SK-N-SH treated with all-trans-retinoic acid at 6 μM for 48 hours (cell line): Measurements from ENCODE around the gene MKS1.
A peak's percentile ranks its signal among the peaks of the same experiment; 100 is the strongest.

ENCODE experiments used
- ATAC-seq: fragments of 200-7000 bp; cut with Tn5 transposase; 3 replicates; pipeline ENCODE4 v1.9.1; 2020; ENCODE audit warnings: mild to moderate bottlenecking, moderate library complexity
- BACH2 ChIP-seq: fragments of 250-450 bp; sonication (Bioruptor Pico); IDR thresholded peaks from 2 replicates; pipeline ENCODE4 v1.9.0; 2021; ENCODE audit warnings: mild to moderate bottlenecking, borderline replicate concordance
- CSDC2 ChIP-seq: fragments of 250-450 bp; sonication (Bioruptor Pico); IDR thresholded peaks from 2 replicates; pipeline ENCODE4 v1.5.0; 2020; ENCODE audit warnings: mild to moderate bottlenecking, moderate library complexity
- ESRRG ChIP-seq: fragments of 250-450 bp; sonication (Bioruptor Pico); IDR thresholded peaks from 2 replicates; pipeline ENCODE4 v1.6.1; 2021; ENCODE audit warnings: mild to moderate bottlenecking
- GLIS3 ChIP-seq: fragments of 250-450 bp; sonication (Bioruptor Pico); IDR thresholded peaks from 2 replicates; pipeline ENCODE4 v1.5.0; 2020; ENCODE audit warnings: mild to moderate bottlenecking, moderate library complexity
- ISL1 ChIP-seq: fragments of 250-450 bp; sonication (Bioruptor Pico); IDR thresholded peaks from 2 replicates; pipeline ENCODE4 v2.1.2; 2022; ENCODE audit warnings: mild to moderate bottlenecking, moderate library complexity
- PPARA ChIP-seq: fragments of 250-450 bp; sonication (Bioruptor Pico); IDR thresholded peaks from 2 replicates; pipeline ENCODE4 v1.5.0; 2020; ENCODE audit warnings: mild to moderate bottlenecking, borderline replicate concordance
- RARB ChIP-seq: fragments of 250-450 bp; sonication (Bioruptor Pico); IDR thresholded peaks from 2 replicates; pipeline ENCODE4 v1.8.0; 2021; ENCODE audit warnings: mild to moderate bottlenecking, moderate library complexity
- SNAI2 ChIP-seq: fragments of 250-450 bp; sonication (Bioruptor Pico); IDR thresholded peaks from 2 replicates; pipeline ENCODE4 v1.5.0; 2020; ENCODE audit warnings: mild to moderate bottlenecking, moderate library complexity
- TCF4 ChIP-seq: fragments of 250-450 bp; sonication (Bioruptor Pico); IDR thresholded peaks from 2 replicates; pipeline ENCODE4 v1.8.0; 2021; ENCODE audit warnings: mild to moderate bottlenecking, moderate library complexity, borderline replicate concordance
- TOX ChIP-seq: fragments of 250-450 bp; sonication (Bioruptor Pico); IDR thresholded peaks from 2 replicates; pipeline ENCODE4 v1.8.0; 2021; ENCODE audit warnings: mild to moderate bottlenecking, moderate library complexity, borderline replicate concordance
- ZC3H10 ChIP-seq: fragments of 250-450 bp; sonication (Bioruptor Pico); IDR thresholded peaks from 2 replicates; pipeline ENCODE4 v1.5.1; 2021; ENCODE audit warnings: mild to moderate bottlenecking, moderate library complexity
- ZFP3 ChIP-seq: fragments of 250-450 bp; sonication (Bioruptor Pico); IDR thresholded peaks from 2 replicates; pipeline ENCODE4 v1.5.0; 2020; ENCODE audit warnings: mild to moderate bottlenecking, moderate library complexity
- ZFP30 ChIP-seq: fragments of 450-650 bp; formaldehyde crosslinking; IDR thresholded peaks from 2 replicates; pipeline ENCODE4 v1.5.0; 2022; ENCODE audit warnings: mild to moderate bottlenecking, moderate library complexity
- ZNF565 ChIP-seq: fragments of 450-650 bp; formaldehyde crosslinking; conservative IDR thresholded peaks from 2 replicates; pipeline ENCODE4 v1.5.0; 2020; ENCODE audit warnings: low read depth, mild to moderate bottlenecking, moderate library complexity
- ZNF70 ChIP-seq: fragments of 450-650 bp; formaldehyde crosslinking; IDR thresholded peaks from 2 replicates; pipeline ENCODE4 v1.5.0; 2020; ENCODE audit warnings: mild to moderate bottlenecking, moderate library complexity
- ZNF8 ChIP-seq: fragments of 450-650 bp; formaldehyde crosslinking; IDR thresholded peaks from 2 replicates; pipeline ENCODE4 v1.5.0; 2020; ENCODE audit warnings: mild to moderate bottlenecking, moderate library complexity
- TF ChIP-seq, protein P1 (sequence below): fragments of 250-450 bp; sonication (Bioruptor Pico); IDR thresholded peaks from 2 replicates; pipeline ENCODE4 v1.5.0; 2020; ENCODE audit warnings: mild to moderate bottlenecking, moderate library complexity
- TF ChIP-seq, protein P2 (sequence below): fragments of 250-450 bp; sonication (Bioruptor Pico); IDR thresholded peaks from 2 replicates; pipeline ENCODE4 v1.5.1; 2020; ENCODE audit warnings: low read depth, mild to moderate bottlenecking, moderate library complexity
- TF ChIP-seq, protein P3 (sequence below): fragments of 250-450 bp; sonication (Bioruptor Pico); IDR thresholded peaks from 2 replicates; pipeline ENCODE4 v1.8.0; 2021; ENCODE audit warnings: low read depth, mild to moderate bottlenecking, moderate library complexity, borderline replicate concordance
- TF ChIP-seq, protein P4 (sequence below): fragments of 250-450 bp; sonication (Bioruptor Pico); IDR thresholded peaks from 2 replicates; pipeline ENCODE4 v1.5.1; 2021; ENCODE audit warnings: mild to moderate bottlenecking, moderate library complexity
- TF ChIP-seq, protein P5 (sequence below): fragments of 250-450 bp; sonication (Bioruptor Pico); IDR thresholded peaks from 2 replicates; pipeline ENCODE4 v1.8.0; 2020; ENCODE audit warnings: mild to moderate bottlenecking, moderate library complexity, borderline replicate concordance

Gene MKS1

DNA sequence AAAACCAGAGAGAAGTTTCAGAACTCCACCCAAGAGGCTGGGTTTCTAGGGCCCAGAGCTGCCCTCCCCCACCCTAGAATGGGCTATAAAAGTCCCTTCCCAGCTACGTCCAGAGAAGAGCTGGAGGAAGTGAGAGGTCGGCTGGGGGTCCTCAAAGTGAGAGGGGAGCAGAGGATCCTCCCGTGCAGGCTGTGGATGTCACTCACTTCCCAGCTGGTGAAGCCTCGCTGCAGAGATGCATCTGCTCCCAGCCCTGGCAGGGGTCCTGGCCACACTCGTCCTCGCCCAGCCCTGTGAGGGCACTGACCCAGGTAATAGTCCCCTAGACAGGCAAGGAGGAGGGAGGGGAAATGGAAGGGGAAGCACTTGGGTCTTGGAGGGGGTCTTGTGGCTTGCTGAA lies 26.4 kb downstream of the MKS1 start, which contains the start of gene EPX (continued):
- TF ChIP-seq, protein P1, sequence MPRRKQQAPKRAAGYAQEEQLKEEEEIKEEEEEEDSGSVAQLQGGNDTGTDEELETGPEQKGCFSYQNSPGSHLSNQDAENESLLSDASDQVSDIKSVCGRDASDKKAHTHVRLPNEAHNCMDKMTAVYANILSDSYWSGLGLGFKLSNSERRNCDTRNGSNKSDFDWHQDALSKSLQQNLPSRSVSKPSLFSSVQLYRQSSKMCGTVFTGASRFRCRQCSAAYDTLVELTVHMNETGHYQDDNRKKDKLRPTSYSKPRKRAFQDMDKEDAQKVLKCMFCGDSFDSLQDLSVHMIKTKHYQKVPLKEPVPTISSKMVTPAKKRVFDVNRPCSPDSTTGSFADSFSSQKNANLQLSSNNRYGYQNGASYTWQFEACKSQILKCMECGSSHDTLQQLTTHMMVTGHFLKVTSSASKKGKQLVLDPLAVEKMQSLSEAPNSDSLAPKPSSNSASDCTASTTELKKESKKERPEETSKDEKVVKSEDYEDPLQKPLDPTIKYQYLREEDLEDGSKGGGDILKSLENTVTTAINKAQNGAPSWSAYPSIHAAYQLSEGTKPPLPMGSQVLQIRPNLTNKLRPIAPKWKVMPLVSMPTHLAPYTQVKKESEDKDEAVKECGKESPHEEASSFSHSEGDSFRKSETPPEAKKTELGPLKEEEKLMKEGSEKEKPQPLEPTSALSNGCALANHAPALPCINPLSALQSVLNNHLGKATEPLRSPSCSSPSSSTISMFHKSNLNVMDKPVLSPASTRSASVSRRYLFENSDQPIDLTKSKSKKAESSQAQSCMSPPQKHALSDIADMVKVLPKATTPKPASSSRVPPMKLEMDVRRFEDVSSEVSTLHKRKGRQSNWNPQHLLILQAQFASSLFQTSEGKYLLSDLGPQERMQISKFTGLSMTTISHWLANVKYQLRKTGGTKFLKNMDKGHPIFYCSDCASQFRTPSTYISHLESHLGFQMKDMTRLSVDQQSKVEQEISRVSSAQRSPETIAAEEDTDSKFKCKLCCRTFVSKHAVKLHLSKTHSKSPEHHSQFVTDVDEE: no peak
- TF ChIP-seq, protein P2, sequence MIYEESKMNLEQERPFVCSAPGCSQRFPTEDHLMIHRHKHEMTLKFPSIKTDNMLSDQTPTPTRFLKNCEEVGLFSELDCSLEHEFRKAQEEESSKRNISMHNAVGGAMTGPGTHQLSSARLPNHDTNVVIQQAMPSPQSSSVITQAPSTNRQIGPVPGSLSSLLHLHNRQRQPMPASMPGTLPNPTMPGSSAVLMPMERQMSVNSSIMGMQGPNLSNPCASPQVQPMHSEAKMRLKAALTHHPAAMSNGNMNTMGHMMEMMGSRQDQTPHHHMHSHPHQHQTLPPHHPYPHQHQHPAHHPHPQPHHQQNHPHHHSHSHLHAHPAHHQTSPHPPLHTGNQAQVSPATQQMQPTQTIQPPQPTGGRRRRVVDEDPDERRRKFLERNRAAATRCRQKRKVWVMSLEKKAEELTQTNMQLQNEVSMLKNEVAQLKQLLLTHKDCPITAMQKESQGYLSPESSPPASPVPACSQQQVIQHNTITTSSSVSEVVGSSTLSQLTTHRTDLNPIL: no peak

DNA sequence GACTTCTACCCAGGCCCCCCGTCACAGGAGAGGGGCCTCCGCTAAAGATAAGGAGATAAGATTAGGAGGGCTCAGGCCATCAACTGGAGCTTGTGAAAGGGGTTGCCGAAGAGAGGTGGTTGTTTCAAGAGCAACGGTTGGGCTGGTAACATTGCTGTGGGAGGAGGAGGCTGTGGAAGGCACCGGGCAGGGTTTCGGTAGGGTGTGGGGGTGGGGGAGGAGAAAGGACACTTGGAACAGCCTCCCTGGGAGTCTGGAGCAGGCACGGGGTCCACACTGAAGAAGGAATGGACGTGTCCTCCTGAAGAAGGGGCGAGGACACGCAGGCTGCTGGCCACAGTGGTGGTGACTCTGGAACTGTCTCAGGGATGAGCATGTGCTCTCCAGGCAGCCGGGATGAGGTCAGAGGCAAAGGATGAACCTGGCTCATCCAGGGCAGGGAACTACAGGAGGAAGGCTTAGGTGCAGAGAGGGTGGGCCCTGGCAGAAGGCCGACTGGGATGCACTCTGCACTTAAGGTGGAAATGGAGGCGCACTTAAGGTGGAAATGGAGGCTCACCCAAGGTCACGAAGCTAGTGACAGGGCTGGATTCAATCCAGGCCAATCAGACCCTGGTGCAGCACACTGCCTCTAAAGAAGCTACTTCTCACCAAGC lies 27.7 kb downstream of the MKS1 start:
- TF ChIP-seq ZNF8 (no peak), TCF4 (CRISPR knock-in tag) (no peak), ZFP3 (CRISPR knock-in tag) (no peak), ZNF70 (no peak), TOX (CRISPR knock-in tag) (no peak)
- TF ChIP-seq, protein P3, sequence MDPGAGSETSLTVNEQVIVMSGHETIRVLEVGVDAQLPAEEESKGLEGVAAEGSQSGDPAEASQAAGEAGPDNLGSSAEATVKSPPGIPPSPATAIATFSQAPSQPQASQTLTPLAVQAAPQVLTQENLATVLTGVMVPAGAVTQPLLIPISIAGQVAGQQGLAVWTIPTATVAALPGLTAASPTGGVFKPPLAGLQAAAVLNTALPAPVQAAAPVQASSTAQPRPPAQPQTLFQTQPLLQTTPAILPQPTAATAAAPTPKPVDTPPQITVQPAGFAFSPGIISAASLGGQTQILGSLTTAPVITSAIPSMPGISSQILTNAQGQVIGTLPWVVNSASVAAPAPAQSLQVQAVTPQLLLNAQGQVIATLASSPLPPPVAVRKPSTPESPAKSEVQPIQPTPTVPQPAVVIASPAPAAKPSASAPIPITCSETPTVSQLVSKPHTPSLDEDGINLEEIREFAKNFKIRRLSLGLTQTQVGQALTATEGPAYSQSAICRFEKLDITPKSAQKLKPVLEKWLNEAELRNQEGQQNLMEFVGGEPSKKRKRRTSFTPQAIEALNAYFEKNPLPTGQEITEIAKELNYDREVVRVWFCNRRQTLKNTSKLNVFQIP (CRISPR knock-in tag): no peak
- TF ChIP-seq, all 23 proteins: peak for 0
- no peak for ATAC-seq

DNA sequence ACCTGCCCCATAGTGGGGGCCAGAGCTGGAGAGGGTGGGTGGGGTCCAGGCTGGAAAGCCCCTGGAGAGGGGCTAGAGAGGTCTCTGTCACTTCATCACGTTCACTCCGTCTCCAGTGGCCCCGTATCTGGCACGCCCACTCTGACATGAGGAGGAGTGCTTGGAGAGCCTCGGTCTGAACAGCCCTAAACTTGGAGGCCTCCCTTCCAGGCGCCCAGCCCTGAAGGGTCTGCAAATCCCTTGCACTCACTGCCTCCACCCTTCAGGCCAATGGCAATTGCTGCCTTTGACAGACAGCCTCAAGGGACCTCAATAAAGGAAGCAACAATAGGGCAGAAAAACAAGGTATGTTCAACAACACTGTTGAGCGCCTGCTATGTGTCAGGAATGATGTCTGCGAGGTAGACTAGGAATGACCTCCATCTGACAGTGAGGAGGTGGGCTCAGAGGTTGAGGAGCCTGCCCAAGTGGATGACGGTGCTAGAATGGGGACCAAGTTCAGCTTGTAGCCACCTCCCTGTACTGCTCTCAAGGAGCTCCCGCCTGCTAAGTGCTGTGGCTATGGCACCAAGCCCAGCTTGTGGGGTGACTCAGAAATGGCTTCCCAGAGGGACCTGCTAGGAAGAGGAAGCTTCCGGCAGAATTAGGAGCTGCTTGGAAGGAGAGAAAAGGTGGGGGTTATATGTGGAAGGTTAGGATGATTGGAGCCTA lies 29.5 kb downstream of the MKS1 start:
- ATAC-seq: peak; percentile 87
- TF ChIP-seq, protein P2: no peak
- TF ChIP-seq CSDC2 (CRISPR knock-in tag) (no peak), TOX (CRISPR knock-in tag) (no peak), GLIS3 (CRISPR knock-in tag) (no peak), ZFP30 (CRISPR knock-in tag) (no peak), ZC3H10 (CRISPR knock-in tag) (no peak), PPARA (CRISPR knock-in tag) (no peak), ZNF565 (CRISPR knock-in tag) (no peak), SNAI2 (no peak), ZNF70 (no peak), BACH2 (CRISPR knock-in tag) (no peak), ESRRG (CRISPR knock-in tag) (no peak), RARB (CRISPR knock-in tag) (no peak), ISL1 (CRISPR knock-in tag) (no peak)
- TF ChIP-seq, protein P4, sequence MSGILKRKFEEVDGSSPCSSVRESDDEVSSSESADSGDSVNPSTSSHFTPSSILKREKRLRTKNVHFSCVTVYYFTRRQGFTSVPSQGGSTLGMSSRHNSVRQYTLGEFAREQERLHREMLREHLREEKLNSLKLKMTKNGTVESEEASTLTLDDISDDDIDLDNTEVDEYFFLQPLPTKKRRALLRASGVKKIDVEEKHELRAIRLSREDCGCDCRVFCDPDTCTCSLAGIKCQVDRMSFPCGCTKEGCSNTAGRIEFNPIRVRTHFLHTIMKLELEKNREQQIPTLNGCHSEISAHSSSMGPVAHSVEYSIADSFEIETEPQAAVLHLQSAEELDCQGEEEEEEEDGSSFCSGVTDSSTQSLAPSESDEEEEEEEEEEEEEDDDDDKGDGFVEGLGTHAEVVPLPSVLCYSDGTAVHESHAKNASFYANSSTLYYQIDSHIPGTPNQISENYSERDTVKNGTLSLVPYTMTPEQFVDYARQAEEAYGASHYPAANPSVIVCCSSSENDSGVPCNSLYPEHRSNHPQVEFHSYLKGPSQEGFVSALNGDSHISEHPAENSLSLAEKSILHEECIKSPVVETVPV: no peak
- TF ChIP-seq, protein P1: no peak
- TF ChIP-seq, protein P5, sequence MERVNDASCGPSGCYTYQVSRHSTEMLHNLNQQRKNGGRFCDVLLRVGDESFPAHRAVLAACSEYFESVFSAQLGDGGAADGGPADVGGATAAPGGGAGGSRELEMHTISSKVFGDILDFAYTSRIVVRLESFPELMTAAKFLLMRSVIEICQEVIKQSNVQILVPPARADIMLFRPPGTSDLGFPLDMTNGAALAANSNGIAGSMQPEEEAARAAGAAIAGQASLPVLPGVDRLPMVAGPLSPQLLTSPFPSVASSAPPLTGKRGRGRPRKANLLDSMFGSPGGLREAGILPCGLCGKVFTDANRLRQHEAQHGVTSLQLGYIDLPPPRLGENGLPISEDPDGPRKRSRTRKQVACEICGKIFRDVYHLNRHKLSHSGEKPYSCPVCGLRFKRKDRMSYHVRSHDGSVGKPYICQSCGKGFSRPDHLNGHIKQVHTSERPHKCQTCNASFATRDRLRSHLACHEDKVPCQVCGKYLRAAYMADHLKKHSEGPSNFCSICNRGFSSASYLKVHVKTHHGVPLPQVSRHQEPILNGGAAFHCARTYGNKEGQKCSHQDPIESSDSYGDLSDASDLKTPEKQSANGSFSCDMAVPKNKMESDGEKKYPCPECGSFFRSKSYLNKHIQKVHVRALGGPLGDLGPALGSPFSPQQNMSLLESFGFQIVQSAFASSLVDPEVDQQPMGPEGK: no peak
- TF ChIP-seq, protein P3 (CRISPR knock-in tag): no peak
